SK-N-SH treated with all-trans-retinoic acid at 6 μM for 48 hours (cell line): ENCODE data around the gene NTM.

Source experiments
- ARNTL ChIP-seq: fragments of 450-650 bp; formaldehyde crosslinking; IDR thresholded peaks from 2 replicates; pipeline ENCODE4 v1.5.0; 2020; ENCODE audit warnings: low read depth, mild to moderate bottlenecking, moderate library complexity, borderline replicate concordance
- CREB5 ChIP-seq: fragments of 250-450 bp; sonication (Bioruptor Pico); IDR thresholded peaks from 2 replicates; pipeline ENCODE4 v1.5.1; 2020; ENCODE audit warnings: low read depth, mild to moderate bottlenecking, moderate library complexity
- CSDC2 ChIP-seq: fragments of 250-450 bp; sonication (Bioruptor Pico); IDR thresholded peaks from 2 replicates; pipeline ENCODE4 v1.5.0; 2020; ENCODE audit warnings: mild to moderate bottlenecking, moderate library complexity
- GLIS3 ChIP-seq: fragments of 250-450 bp; sonication (Bioruptor Pico); IDR thresholded peaks from 2 replicates; pipeline ENCODE4 v1.5.0; 2020; ENCODE audit warnings: mild to moderate bottlenecking, moderate library complexity
- TOX ChIP-seq: fragments of 250-450 bp; sonication (Bioruptor Pico); IDR thresholded peaks from 2 replicates; pipeline ENCODE4 v1.8.0; 2021; ENCODE audit warnings: mild to moderate bottlenecking, moderate library complexity, borderline replicate concordance
- ZNF8 ChIP-seq: fragments of 450-650 bp; formaldehyde crosslinking; IDR thresholded peaks from 2 replicates; pipeline ENCODE4 v1.5.0; 2020; ENCODE audit warnings: mild to moderate bottlenecking, moderate library complexity
- TF ChIP-seq, protein P1 (sequence below): fragments of 250-450 bp; sonication (Bioruptor Pico); IDR thresholded peaks from 2 replicates; pipeline ENCODE4 v1.8.0; 2020; ENCODE audit warnings: mild to moderate bottlenecking, moderate library complexity, borderline replicate concordance

GRCh38 chr11:131512228-131512627, 141.8 kb downstream of the NTM start:
- no peak for TF ChIP-seq ARNTL (CRISPR knock-in tag)
- no peak for TF ChIP-seq TOX
- TF ChIP-seq, protein P1, sequence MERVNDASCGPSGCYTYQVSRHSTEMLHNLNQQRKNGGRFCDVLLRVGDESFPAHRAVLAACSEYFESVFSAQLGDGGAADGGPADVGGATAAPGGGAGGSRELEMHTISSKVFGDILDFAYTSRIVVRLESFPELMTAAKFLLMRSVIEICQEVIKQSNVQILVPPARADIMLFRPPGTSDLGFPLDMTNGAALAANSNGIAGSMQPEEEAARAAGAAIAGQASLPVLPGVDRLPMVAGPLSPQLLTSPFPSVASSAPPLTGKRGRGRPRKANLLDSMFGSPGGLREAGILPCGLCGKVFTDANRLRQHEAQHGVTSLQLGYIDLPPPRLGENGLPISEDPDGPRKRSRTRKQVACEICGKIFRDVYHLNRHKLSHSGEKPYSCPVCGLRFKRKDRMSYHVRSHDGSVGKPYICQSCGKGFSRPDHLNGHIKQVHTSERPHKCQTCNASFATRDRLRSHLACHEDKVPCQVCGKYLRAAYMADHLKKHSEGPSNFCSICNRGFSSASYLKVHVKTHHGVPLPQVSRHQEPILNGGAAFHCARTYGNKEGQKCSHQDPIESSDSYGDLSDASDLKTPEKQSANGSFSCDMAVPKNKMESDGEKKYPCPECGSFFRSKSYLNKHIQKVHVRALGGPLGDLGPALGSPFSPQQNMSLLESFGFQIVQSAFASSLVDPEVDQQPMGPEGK (CRISPR knock-in tag), result no peak
- no peak for TF ChIP-seq CREB5
- TF ChIP-seq ZNF8 (CRISPR knock-in tag), result no peak
- TF ChIP-seq CSDC2 (CRISPR knock-in tag), result no peak
- no peak for TF ChIP-seq GLIS3
